Urothelium cell line (cell line): ENCODE measurements around the gene CALML5.

Experiments
- DNase-seq: peaks from one replicate; pipeline ENCODE4 v3.0.0; 2011; ENCODE audit warnings: low spot score, mixed read lengths
- FAIRE-seq: peaks from 2 replicates; lab custom pipeline; 2011; peaks lifted over from hg19 to GRCh38; lab: Jason Lieb, UNC

CALML5 gene

GRCh38 chr10:5519054-5519453 is 19.7 kb upstream of the CALML5 start:
- DNase-seq: no peak
- no peak for FAIRE-seq

GRCh38 chr10:5518143-5518542 is 18.8 kb upstream of the CALML5 start:
- DNase-seq: no peak
- FAIRE-seq: no peak

DNA sequence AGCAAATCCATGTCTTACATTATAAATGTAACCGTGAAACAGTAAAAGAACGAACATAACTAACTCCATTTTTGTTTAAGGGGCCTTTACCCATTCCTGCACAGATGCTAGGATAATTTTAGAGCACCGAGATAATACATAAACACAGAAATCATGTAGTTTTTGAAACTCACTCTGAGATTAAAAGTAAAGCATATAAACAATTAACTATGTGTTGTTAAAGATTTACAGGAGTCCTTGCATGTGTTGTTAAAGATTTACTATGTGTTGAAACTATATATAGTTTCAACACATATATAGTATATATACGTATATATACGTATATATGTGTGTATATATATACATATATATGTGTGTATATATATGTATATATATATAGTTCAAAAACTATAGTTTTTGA is 18.2 kb upstream of the CALML5 start:
- DNase-seq (no peak), FAIRE-seq (no peak)

DNA sequence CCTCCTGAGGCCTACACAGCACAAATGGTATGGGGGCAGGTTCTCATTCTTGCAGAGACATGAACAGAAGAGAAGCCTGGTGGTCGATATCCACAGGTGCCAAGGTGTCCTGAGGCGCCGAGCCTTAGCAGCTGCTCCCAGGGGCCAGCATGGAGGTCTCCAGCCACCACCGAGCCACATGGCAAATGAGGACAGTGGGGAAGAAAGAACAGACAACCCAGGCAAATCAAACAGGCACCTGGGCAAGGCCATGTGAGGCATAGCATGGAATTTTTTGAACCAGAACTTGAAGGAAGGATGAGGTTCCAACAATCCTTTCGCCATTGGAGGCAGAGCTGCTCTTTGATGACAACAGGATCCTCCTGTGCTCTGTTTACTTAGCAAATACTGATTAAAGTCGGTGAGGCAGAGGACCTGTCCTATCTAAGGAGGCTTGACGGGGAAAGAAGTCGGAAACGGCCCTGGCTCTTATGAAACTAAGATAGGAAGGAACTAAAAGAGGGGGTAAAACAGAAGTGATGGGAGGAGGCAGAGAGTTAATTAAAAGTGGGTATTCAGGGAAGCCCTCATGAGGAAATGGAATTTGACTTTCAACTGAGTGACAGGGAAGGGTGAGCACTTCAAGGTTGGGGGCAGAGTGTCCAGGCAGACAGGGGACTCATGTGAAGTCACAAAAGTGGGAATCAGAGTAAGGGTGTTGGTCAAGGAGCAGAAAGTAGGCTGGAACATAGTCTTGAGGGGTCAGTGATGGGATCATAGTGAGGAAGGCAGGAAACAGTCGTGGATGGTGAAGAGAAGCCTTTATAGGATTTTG is 16.8 kb upstream of the CALML5 start:
- FAIRE-seq (no peak), DNase-seq (no peak)

DNA sequence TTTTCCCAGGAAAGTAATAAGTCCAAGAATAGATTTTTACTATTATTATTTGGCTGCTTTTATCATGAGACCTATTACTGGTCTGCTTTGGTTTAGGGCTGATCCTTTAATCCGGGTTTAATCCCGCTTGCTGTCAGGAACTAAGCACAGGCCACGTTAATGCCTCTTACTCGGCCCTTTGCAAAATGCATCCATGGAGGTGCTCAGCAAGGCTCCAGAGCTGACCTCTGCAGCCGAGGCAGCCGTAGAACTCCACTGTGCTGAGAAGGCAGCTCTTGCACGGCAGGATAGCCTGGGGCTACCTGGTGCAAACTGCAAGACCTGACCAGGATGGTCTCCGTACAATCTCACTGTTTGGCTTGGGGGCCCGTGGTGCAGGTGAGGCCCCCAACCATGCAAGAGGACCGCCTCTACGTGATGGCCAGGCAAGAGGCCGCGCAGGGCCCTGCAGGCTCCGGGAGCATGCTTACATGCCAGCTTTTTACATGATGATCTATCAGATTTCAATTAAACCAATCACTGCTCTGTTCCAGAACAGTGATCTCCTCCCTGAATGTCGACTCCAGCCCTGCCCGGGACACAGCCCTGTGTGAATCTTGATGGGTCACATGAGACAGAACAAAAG is 15.0 kb upstream of the CALML5 start:
- FAIRE-seq: no peak
- DNase-seq: no peak

DNA sequence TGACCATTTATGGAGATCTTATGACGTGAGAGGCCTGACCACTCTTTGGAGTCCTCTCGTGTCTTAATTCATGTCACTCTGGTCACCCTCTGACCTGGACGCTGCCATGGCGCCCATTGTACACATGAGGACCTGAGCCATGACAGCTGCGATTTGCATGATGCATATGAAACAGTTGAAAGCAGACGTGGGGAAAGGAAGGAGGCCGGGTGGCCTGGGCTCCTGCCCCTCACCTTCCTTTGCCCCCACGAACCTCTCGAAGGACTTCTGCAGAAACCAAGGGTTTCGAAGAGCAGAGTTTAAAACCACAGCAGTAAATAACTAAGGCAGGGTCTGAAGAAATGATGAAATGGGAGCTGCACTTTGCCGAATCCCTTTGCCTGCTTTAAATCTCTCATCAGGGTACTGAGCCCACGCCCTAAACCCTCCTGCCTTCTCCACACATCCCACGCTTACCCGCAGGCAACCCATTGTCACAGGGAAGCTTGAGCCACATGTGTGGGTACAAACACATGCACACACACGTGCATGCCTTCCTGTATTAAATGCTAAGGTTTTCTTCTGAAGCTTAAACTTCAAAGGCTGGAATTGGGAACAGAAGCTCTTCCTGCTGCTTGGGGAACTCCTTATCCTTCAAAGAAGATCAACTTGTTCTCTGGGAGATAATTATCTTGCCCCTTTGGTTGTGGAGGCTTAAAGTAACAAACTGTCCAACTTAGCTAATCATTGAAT is 13.7 kb upstream of the CALML5 start:
- FAIRE-seq (no peak), DNase-seq (no peak)

DNA sequence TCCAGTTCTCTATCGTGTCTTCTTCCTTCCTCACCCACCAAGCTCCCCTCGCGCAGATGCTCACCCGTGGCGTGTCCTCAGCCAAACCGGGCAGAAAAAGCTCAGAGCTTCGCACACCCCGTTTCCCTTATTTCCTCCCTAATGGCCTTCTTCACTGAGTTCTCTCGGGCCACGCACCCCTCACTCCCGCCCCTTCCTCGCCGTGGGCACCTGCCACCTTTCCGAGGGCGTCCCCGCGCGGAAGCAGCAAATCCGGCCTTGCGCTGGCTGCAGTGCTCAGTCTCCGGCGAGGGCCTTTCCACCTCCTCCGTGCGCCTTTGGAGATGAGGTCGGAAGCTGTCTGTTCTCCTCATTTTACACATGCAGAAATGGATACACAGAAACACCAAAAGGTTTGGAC is 13.0 kb upstream of the CALML5 start:
- FAIRE-seq: no peak

DNA sequence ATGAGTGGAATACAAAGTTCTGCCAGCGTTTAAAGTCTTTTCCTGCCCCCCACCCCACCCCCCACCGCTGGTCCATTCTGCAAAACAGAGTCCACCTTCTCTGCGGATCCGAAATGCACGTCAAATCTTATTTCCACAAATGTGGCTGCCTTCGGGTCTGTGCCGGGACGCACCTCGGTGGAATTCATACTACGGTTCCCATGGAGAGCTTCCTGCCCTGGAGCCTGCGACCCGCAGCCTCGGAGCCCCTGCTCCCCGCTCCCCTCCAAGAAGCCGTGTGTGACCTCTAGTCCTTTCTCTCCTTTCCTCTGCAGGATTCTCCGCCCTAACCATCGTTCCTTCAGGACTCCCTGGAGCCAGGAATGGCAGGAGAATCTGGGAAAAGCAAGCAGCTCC is 12.5 kb upstream of the CALML5 start:
- DNase-seq: no peak
- FAIRE-seq: no peak

More for the DNA sequence above, 13.0 kb upstream of the CALML5 start:
- no peak for DNase-seq

DNA sequence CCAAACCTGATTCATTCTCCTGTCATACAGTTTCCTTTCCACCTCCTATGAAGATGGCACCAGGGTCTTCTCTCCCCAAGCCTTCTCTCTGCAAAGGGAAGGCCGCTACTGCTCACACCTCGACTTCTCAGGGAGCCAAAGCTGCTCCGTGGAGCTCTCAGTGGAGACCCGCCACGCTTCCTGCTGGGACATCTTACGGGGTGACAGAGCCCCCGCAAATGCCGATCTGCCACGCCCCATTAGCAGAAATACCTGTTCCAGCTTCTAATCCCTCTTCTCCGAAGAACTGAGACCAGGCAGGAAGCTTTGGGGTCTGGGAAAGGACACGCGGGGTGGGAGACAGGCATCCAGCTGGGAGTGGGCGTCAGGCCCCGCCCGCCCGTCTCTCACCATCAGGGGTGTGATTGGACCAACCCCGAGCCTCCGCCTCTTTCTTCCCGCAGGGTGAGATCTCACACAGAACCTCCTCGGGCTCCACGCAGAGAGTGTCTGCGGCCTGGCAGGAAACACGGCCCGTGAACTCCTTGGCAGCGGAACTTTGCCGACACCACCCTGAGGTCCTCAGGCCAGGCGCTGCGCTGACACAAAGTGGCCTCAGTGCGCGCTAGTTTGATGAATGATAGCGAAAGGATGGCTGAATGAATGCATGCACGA is 12.0 kb upstream of the CALML5 start:
- no peak for FAIRE-seq
- DNase-seq: no peak

DNA sequence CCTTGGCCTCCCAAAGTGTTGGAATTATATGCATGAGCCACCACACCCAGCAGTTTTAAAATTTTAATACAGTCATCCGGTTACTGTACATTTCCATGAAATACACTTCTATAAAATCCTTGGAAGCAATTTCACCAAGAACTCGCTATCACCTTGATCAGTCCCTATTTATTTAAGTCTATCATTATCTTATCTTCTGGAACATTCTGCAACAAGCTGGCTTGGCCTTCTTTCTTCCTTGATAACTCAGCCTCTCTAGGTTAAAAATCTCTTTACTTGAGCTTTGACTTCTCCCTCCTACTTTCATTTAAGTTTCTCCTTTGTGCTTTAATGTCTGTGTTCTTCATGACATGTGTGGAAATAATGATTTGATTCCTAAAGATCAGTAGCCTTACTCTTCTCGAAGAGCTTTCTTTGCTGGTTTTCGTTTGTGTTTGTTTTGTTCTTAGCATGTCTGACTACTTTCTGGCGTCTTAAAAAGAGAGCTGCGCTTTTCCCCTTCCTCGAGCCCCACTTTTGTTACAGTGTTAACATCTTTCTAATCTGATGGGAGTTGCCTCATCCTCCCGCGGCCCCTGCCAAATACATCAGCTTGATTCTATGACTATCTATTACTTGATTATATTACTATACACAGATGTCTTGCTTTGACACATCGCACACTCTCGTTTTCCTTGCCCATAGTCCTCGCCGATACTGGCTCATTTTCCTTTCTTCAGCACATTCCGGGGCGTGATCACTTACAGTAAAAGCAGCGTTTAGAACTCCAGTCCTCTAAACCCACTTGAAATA is 11.1 kb upstream of the CALML5 start:
- no peak for DNase-seq
- FAIRE-seq: no peak

GRCh38 chr10:5509691-5510090 is 10.3 kb upstream of the CALML5 start:
- DNase-seq (no peak), FAIRE-seq (no peak)

- FAIRE-seq: no peak
- DNase-seq: no peak
Measured at GRCh38 chr10:5509236-5509635, 9.9 kb upstream of the CALML5 start.

- no peak for FAIRE-seq
Measured at GRCh38 chr10:5508786-5509185, 9.4 kb upstream of the CALML5 start.

GRCh38 chr10:5508161-5508604 is 8.8 kb upstream of the CALML5 start:
- FAIRE-seq: no peak
- DNase-seq: no peak

More at GRCh38 chr10:5508786-5509185, 9.4 kb upstream of the CALML5 start:
- DNase-seq: no peak

- no peak for DNase-seq
Measured at GRCh38 chr10:5507649-5508131, 8.3 kb upstream of the CALML5 start.

DNA sequence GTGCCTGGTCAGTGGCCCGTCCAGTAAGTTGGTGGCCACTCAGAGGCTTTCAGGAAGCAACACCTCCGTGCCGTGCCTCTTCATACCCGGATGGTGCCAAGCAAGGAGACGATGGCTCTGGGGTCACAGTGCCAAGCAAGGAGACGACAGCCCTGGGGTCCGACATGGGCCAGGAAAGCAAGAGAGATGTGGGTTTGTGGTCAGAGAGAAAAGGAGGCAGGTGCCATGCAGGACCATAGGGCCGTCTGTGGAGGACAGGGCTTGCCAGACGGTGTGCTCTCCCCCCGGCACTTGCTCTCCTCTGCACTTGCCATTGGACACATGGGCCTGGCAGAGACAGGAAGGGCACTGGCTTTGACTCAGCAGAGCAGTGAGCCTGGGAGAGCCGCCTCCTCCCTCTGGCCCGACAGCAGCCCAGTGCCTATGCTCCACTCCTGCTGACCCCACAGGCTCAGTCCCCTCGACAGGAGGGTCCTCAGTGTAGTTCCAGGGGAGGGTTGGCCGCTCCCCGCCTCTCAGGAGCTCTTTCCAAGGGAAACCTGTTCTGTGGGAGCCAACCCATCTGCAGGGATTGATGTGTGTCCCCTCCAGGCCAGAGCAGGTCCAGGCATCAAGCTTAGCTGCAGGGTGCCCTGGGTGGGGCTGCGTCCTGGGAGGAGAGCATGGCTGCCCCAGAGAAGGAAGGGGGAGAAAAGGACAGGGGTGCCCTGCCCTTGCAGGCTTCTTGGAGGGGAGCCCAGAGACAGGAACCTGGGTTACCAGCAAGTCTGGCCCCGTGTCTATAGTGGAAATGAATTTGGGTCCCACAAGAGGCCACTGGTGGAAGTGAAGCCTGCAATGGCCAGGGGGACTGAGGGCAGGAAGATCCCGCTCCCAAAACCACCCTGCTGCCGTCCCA is 7.6 kb upstream of the CALML5 start:
- DNase-seq: no peak
- no peak for FAIRE-seq

More at GRCh38 chr10:5507649-5508131, 8.3 kb upstream of the CALML5 start:
- FAIRE-seq: no peak

DNA sequence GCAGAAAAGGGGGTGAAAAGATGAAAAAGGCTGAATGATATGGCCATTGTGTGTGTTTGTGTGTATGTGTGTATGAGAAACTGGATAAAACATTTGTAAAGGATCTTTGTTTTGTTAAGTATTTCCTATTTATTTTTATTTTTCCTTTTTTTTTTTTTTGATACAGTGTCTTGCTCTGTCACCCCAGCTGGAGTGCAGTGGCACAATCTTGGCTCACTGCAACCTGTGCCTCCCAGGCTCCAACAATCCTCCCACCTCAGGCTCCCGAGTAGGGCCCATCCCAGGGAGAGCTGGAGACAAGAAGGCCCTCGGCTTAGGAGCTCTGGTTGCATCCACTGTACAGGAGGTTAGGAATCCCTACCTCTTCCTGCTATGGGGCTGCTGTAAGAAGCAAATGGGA is 6.9 kb upstream of the CALML5 start:
- no peak for FAIRE-seq
- DNase-seq: no peak

- FAIRE-seq (no peak), DNase-seq (no peak)
Measured at GRCh38 chr10:5504146-5505072, 5.0 kb upstream of the CALML5 start.
